Measurements from ENCODE around the gene SMIM8.

SMIM8 gene

GRCh38 chr6:87333591-87334181 lies 11.3 kb downstream of the SMIM8 start:
- TF ChIP-seq CTCF (conservative IDR thresholded peaks at IDR 0.05; ENCODE audit: low read length) = no peak
- DNase-seq (ENCODE audit: low read depth) = peak; percentile 53
- no peak overlapping the region for H3K4me3 ChIP-seq (ENCODE audit: low read length)

- no peak for TF ChIP-seq CTCF (conservative IDR thresholded peaks at IDR 0.05; ENCODE audit: low read length)
Measured at GRCh38 chr6:87334683-87335082, 12.3 kb downstream of the SMIM8 start.

GRCh38 chr6:87336367-87336766 lies 14.0 kb downstream of the SMIM8 start:
- no peak overlapping the region for H3K4me3 ChIP-seq (ENCODE audit: low read length)
- no peak for DNase-seq (ENCODE audit: low read depth)
- TF ChIP-seq CTCF (conservative IDR thresholded peaks at IDR 0.05; ENCODE audit: low read length) = no peak

More at GRCh38 chr6:87334683-87335082, 12.3 kb downstream of the SMIM8 start:
- no peak overlapping the region for H3K4me3 ChIP-seq (ENCODE audit: low read length)
- peak; percentile 25 for DNase-seq (ENCODE audit: low read depth)

GRCh38 chr6:87340230-87340629 lies 17.8 kb downstream of the SMIM8 start:
- no peak for DNase-seq (ENCODE audit: low read depth)

GRCh38 chr6:87341158-87341557 lies 18.8 kb downstream of the SMIM8 start:
- no peak overlapping the region for H3K4me3 ChIP-seq (ENCODE audit: low read length)
- TF ChIP-seq CTCF (conservative IDR thresholded peaks at IDR 0.05; ENCODE audit: low read length) = no peak
- DNase-seq (ENCODE audit: low read depth) = no peak

More at GRCh38 chr6:87340230-87340629, 17.8 kb downstream of the SMIM8 start:
- no peak overlapping the region for H3K4me3 ChIP-seq (ENCODE audit: low read length)
- no peak for TF ChIP-seq CTCF (conservative IDR thresholded peaks at IDR 0.05; ENCODE audit: low read length)

GRCh38 chr6:87341899-87342298 lies 19.5 kb downstream of the SMIM8 start:
- no peak for TF ChIP-seq CTCF (conservative IDR thresholded peaks at IDR 0.05; ENCODE audit: low read length)
- no peak for DNase-seq (ENCODE audit: low read depth)
- H3K4me3 ChIP-seq (ENCODE audit: low read length) = no peak overlapping the region

- no peak overlapping the region for H3K4me3 ChIP-seq (ENCODE audit: low read length)
- DNase-seq (ENCODE audit: low read depth) = no peak
- TF ChIP-seq CTCF (conservative IDR thresholded peaks at IDR 0.05; ENCODE audit: low read length) = no peak
Measured at GRCh38 chr6:87342829-87343228, 20.4 kb downstream of the SMIM8 start.
